Calu3 (cell line): ENCODE measurements around the gene PPP2R2B. TPM values are rescaled to one million over a fixed set of nuclear protein-coding genes. Genes with fewer than 3 reads are reported as not detected.

ENCODE experiments used
- BruUV-seq: library from RNA; stranded (reverse); fragments of 400-500 nt; replicated peaks from 2 replicates; lab custom pipeline; 2021; lab: Mats Ljungman, UMichigan
- CTCF ChIA-PET: fragments of 300-600 bp; sonication (Branson Sonifier 250); formaldehyde crosslinking; loops from one replicate; lab custom pipeline; 2022; ENCODE audit warnings: antibody characterized with exemption; lab: Charles Lee
- DNase-seq: peaks from one replicate; pipeline ENCODE4 v3.0.0; 2022
- H3K27ac Mint-ChIP-seq: one replicate; pipeline ENCODE4 v1.8.0; 2022; ENCODE audit warnings: mixed read lengths; ENCODE audit not compliant: unreplicated experiment
- H3K27me3 Mint-ChIP-seq: one replicate; pipeline ENCODE4 v1.8.0; 2022; ENCODE audit warnings: mixed read lengths; ENCODE audit not compliant: unreplicated experiment
- H3K36me3 Mint-ChIP-seq: one replicate; pipeline ENCODE4 v1.8.0; 2022; ENCODE audit warnings: mild to moderate bottlenecking, moderate library complexity, mixed read lengths; ENCODE audit not compliant: insufficient read depth, unreplicated experiment
- H3K4me1 Mint-ChIP-seq: one replicate; pipeline ENCODE4 v1.8.0; 2022; ENCODE audit warnings: mild to moderate bottlenecking, low read depth, mixed read lengths; ENCODE audit not compliant: unreplicated experiment
- H3K4me3 Mint-ChIP-seq: one replicate; pipeline ENCODE4 v1.8.0; 2022; ENCODE audit warnings: mild to moderate bottlenecking, low read depth, moderate library complexity, mixed read lengths; ENCODE audit not compliant: unreplicated experiment
- H3K9me3 Mint-ChIP-seq: one replicate; pipeline ENCODE4 v1.8.0; 2022; ENCODE audit warnings: low read depth, mixed read lengths; ENCODE audit not compliant: unreplicated experiment
- intact Hi-C: fragments of 100-400 bp; cut with micrococcal nuclease; formaldehyde crosslinking; loops from one replicate; pipeline ENCODE4 v1.10.0; 2022; ENCODE audit not compliant: unreplicated experiment
- total RNA-seq: library from RNA; stranded (reverse); gene quantifications from 2 replicates; pipeline ENCODE4 v1.2.3, GENCODE V29; 2022
- TF ChIP-seq, protein P1 (sequence below): fragments of 200-600 bp; IDR thresholded peaks from one replicate; pipeline ENCODE4 v1.8.0; 2022; ENCODE audit warnings: antibody characterized with exemption; ENCODE audit not compliant: unreplicated experiment

Gene PPP2R2B
- total RNA-seq, 1 experiment from 2014 or later = not detected

DNA sequence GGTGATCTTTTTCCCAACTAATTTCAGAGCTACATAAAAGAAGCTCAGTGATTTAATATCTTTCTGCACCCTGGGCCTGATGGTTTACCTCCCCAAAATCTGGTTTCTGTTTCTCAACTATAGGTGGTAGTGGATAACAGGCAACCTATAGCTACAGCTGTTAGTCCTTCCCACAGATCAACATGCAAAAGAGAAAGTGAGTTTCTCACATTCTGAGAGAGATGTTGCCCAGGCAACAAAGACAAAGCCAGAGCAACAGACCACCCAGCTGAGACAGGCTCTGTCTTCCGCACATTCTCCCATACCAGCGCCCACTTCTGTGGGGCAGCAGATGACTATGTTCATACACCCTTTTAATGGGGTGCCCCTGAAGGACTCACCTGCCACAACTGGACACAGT, 40.7 kb upstream of the PPP2R2B start:
- no peak for DNase-seq
- H3K4me1 Mint-ChIP-seq = peaks cover 6% of the 10 kb centered on the region
- no TSS peak for BruUV-seq
- intact Hi-C loops = no loop called here
- peaks cover 25% of the 10 kb centered on the region for H3K27me3 Mint-ChIP-seq
- H3K27ac Mint-ChIP-seq = no peak overlapping the region
- no peaks in the 10 kb centered on the region for H3K9me3 Mint-ChIP-seq
- no peaks in the 10 kb centered on the region for H3K36me3 Mint-ChIP-seq
- CTCF ChIA-PET = no interaction called here
- H3K4me3 Mint-ChIP-seq = no peak overlapping the region
- TF ChIP-seq, protein P1, sequence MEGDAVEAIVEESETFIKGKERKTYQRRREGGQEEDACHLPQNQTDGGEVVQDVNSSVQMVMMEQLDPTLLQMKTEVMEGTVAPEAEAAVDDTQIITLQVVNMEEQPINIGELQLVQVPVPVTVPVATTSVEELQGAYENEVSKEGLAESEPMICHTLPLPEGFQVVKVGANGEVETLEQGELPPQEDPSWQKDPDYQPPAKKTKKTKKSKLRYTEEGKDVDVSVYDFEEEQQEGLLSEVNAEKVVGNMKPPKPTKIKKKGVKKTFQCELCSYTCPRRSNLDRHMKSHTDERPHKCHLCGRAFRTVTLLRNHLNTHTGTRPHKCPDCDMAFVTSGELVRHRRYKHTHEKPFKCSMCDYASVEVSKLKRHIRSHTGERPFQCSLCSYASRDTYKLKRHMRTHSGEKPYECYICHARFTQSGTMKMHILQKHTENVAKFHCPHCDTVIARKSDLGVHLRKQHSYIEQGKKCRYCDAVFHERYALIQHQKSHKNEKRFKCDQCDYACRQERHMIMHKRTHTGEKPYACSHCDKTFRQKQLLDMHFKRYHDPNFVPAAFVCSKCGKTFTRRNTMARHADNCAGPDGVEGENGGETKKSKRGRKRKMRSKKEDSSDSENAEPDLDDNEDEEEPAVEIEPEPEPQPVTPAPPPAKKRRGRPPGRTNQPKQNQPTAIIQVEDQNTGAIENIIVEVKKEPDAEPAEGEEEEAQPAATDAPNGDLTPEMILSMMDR = no peak

DNA sequence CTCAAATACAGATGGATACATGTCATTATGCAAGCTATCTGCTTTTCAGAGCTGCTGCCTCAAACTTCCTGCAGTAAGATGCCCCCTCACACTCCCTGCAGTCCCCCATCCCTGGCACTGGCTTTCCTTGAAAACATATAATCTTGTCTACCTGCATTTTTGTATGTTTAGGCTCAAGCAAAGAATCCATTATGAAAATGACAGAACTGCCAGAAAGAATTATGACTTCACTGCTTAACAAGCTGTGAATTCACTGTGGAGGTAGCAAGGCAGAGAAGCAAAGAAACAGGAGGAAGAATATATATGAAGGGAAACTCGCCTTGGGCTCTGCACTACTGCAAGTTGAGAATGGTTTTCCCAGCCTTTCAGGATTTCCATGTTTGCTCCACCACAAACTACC, 39.4 kb upstream of the PPP2R2B start:
- TF ChIP-seq, protein P1 = no peak
- Mint-ChIP-seq H3K27me3 (peaks cover 21% of the 10 kb centered on the region), H3K9me3 (no peaks in the 10 kb centered on the region), H3K36me3 (no peaks in the 10 kb centered on the region), H3K4me1 (peaks cover 6% of the 10 kb centered on the region), H3K27ac (no peak overlapping the region), H3K4me3 (no peak overlapping the region)
- no peak for DNase-seq
- CTCF ChIA-PET = no interaction called here
- intact Hi-C loops = no loop called here
- no TSS peak for BruUV-seq

DNA sequence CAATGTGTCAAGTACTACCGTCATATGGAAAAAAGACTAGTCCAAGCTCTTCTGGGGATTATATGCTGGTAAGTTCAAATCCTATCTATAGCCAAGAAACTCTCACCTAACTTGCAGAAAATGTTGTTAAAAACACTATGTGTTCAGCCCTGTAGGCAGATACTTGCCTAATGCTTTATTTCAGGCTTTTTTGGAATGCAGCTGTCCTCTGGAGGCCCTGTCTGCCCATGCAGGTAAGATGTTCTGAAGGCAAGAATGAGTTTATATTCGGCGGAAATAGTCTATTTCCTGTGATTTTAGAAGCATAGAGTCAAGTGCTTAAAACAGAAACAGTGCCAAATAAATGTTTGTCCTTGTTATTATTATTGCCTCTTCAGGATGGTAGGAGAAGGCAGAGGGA, 34.3 kb upstream of the PPP2R2B start:
- Mint-ChIP-seq H3K4me1 (peaks cover 6% of the 10 kb centered on the region), H3K9me3 (no peaks in the 10 kb centered on the region), H3K36me3 (no peaks in the 10 kb centered on the region), H3K4me3 (no peak overlapping the region), H3K27ac (no peak overlapping the region), H3K27me3 (no peaks in the 10 kb centered on the region)
- CTCF ChIA-PET = no interaction called here
- intact Hi-C loops = no loop called here
- TF ChIP-seq, protein P1 = no peak
- DNase-seq = no peak
- BruUV-seq = no TSS peak

DNA sequence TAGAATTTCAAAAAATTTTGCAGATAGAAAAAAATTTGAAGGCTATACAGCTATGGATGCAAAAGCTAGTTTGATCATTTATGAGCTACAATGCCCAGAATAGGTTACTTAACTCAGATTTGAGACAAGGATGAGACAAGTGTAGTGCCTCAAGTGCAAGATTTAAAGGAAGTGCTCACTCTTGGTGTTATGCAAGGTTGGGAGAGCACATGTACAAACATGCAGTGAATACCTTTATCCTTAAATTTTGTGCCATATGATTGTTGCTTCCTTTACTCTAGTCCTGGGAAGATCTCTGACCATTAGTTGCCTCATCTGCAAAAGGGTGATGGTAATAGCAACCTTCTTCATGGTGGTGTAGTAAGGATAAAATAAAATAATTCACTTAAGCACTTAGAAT, 31.7 kb upstream of the PPP2R2B start:
- Mint-ChIP-seq H3K27me3 (no peaks in the 10 kb centered on the region), H3K4me3 (no peak overlapping the region), H3K27ac (no peak overlapping the region), H3K4me1 (peaks cover under 1% of the 10 kb centered on the region), H3K9me3 (no peaks in the 10 kb centered on the region), H3K36me3 (no peaks in the 10 kb centered on the region)
- TF ChIP-seq, protein P1 = no peak
- BruUV-seq = no TSS peak
- DNase-seq = no peak
- CTCF ChIA-PET = no interaction called here
- intact Hi-C loops = no loop called here
